Measurements from ENCODE around the gene TNFAIP1.

DNA sequence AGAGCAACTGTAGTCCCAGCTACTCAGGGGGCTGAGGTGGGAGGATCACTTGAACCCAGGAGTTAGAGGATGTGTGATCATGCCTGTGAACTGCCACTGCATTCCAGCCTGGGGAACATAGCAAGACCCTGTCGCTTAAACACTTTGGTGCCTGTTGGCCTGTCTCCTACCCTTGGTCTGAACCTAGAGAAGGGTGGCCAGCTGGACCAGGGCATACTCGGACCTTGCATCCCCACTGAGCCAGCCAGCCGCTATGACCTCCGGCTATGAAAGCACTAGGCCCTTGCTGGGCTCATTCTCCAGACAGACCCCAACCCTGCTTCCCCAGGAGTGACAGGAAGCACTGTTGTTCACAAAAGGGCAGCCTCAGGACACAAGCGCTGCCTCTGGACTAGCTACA is 4.9 kb upstream of the TNFAIP1 start:
- TF ChIP-seq, protein P1, sequence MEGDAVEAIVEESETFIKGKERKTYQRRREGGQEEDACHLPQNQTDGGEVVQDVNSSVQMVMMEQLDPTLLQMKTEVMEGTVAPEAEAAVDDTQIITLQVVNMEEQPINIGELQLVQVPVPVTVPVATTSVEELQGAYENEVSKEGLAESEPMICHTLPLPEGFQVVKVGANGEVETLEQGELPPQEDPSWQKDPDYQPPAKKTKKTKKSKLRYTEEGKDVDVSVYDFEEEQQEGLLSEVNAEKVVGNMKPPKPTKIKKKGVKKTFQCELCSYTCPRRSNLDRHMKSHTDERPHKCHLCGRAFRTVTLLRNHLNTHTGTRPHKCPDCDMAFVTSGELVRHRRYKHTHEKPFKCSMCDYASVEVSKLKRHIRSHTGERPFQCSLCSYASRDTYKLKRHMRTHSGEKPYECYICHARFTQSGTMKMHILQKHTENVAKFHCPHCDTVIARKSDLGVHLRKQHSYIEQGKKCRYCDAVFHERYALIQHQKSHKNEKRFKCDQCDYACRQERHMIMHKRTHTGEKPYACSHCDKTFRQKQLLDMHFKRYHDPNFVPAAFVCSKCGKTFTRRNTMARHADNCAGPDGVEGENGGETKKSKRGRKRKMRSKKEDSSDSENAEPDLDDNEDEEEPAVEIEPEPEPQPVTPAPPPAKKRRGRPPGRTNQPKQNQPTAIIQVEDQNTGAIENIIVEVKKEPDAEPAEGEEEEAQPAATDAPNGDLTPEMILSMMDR (optimal IDR thresholded peaks at IDR 0.05 in 1 of 3, IDR thresholded peaks at IDR 0.05 in 1 of 3, conservative IDR thresholded peaks at IDR 0.05 in 1 of 3; ENCODE audit: extremely low read depth in 1 of 3, insufficient read depth in 2 of 3, low read length in 3 of 3), result no peak
- no peak for TF ChIP-seq EZH2 (IDR thresholded peaks at IDR 0.05; ENCODE audit: low read length)
